ENCODE results near the gene SNPH.

Gene SNPH

DNA sequence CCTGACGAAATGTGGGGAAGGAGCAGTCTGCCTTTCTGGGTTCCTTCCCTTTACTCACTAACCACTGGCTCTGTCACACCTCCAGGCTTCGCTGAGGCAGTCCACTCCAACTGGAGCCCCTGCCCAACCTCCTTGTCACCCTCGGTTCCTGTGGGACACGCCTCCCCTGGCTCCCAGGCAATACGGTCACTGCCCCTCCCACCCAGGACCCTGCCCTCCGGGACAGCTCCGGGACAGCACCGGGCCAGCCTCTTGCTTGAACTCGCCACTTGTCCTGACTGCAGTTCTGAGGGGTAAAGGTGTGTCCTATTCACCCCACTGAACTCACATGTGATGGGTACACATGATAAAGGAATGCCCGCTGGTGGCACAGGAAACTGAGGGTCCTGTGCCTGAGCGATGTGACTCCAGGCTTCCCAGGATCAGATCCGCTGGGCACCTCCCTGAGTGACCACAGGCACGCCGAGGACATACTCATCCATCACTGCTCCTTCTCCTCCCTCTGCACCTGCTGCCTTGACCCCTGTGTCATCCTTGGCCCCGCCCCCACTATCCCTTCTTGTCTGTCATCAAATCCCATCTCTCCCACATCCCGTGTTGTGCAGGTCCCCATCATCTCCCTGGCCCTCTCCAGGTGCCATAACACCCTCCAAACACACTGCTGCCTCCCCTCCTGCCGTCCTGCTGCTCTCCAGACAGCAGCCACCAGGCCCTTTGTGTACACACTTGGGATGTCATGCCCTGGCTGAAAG, 55.0 kb downstream of the SNPH start:
- no peak overlapping the region for H3K4me3 ChIP-seq (ENCODE audit: low read length)
- TF ChIP-seq, protein P1, sequence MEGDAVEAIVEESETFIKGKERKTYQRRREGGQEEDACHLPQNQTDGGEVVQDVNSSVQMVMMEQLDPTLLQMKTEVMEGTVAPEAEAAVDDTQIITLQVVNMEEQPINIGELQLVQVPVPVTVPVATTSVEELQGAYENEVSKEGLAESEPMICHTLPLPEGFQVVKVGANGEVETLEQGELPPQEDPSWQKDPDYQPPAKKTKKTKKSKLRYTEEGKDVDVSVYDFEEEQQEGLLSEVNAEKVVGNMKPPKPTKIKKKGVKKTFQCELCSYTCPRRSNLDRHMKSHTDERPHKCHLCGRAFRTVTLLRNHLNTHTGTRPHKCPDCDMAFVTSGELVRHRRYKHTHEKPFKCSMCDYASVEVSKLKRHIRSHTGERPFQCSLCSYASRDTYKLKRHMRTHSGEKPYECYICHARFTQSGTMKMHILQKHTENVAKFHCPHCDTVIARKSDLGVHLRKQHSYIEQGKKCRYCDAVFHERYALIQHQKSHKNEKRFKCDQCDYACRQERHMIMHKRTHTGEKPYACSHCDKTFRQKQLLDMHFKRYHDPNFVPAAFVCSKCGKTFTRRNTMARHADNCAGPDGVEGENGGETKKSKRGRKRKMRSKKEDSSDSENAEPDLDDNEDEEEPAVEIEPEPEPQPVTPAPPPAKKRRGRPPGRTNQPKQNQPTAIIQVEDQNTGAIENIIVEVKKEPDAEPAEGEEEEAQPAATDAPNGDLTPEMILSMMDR (conservative IDR thresholded peaks at IDR 0.05; ENCODE audit: low read length) = no peak
- DNase-seq (ENCODE audit: low read depth) = no peak

DNA sequence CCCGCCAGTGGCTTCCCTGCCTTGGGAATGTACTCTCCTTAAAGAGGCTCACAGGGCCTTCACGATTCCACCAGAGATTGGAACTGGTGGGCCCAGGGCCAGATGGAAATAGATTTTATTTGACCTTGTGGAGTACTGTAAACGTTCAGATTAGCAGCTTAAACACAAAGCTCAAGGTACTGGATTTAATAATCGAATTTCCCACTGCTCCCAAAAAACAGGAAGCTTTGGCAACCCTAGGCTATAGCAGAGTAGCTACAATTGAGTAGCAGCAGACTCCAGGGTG, 55.5 kb downstream of the SNPH start:
- DNase-seq (ENCODE audit: low read depth) = no peak
- TF ChIP-seq, protein P1 (conservative IDR thresholded peaks at IDR 0.05; ENCODE audit: low read length) = no peak
- H3K4me3 ChIP-seq (ENCODE audit: low read length) = no peak overlapping the region

DNA sequence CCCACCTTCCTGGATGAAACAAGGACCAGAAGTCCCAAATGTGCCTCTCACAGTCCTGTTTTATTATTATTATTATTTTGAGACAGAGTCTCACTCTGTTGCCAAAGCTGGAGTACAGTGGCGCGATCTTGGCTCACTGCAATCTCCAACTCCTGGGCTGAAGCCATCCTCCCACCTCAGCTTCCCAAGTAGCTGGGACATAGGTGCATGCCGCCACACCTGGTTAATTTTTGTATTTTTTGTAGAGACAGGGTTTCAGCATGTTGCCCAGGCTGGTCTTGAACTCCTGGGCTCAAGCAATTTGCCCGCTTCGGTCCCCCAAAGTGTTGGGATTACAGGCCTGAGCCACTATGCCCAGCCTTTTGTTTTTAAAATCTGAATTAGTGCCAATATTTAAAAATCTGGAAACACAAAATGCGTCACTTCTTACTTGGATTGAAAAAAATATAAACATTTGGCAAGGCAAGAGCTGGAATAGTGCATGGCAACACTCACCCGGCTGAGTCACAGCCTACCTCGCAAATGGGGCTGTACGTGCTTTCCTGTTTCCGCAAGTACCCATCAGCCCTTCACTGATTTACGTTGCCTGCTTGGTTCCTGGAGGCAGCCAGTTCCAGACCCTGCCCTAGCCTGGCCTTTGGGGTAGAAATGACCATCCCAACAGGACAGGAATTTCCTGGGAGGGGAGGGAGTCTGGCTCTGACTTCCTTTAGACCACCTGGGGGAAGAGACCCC, 56.6 kb downstream of the SNPH start:
- no peak overlapping the region for H3K4me3 ChIP-seq (ENCODE audit: low read length)
- peak; percentile 98 for DNase-seq (ENCODE audit: low read depth)
- TF ChIP-seq, protein P1 (conservative IDR thresholded peaks at IDR 0.05; ENCODE audit: low read length) = no peak

DNA sequence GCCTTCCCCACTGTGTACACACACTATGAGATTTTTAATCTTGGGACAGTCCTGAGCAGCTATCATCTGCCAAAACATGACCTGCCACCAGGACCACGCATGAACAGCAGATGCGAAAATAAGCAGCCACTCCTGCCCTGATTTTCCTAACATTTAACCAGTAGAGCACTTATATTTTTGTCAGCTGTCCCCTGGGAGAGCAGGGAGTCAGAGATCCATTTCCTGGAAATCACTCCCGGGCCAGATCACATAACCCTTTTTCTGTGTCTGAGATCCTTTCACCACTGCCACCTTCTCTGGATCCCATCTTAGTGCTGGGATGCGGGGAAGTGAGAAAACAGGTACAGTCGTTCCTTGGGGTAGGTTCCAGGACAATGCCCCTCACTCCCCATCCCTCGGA, 57.2 kb downstream of the SNPH start:
- no peak overlapping the region for H3K4me3 ChIP-seq (ENCODE audit: low read length)
- TF ChIP-seq, protein P1 (conservative IDR thresholded peaks at IDR 0.05; ENCODE audit: low read length) = no peak

DNA sequence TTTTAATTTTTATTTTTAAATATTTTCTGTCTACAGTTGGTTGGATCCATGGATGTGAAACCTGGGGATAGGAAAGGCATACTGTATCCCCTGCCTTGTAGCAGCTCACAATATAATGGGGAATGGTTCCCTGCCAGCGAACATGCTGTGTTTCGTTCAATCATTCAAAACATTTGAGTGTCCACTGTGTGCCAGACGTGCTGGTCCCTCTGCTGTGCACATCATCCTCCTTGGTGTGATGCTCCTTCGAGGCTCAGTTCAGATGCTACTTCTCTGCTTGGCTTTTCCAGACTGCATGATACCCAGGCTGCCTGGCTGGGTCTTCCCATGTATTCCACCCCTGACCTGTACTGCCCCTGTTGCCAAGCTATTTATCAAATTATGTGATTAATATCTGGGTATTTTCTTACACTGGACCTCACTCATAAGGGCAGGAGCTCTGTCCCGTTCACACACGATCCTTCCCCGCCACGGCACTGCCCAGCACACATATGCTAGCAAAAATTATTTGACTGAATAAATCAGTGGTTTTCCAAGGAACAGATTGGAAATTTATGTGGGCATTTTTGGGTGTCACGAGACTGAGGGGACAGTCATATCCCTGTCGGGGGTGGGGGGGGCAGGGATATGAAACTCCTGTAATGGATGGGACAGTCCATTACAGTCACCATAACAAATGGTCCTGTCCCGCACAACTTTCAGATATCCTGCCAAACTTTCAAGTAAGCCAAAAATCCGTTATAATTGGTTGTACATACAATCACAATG, 57.9 kb downstream of the SNPH start:
- TF ChIP-seq, protein P1 (conservative IDR thresholded peaks at IDR 0.05; ENCODE audit: low read length) = no peak
- H3K4me3 ChIP-seq (ENCODE audit: low read length) = no peak overlapping the region; the same call in 1 of the 2 replicates
- no peak for DNase-seq (ENCODE audit: low read depth)

More for the DNA sequence above, 57.2 kb downstream of the SNPH start:
- peak; percentile 36 for DNase-seq (ENCODE audit: low read depth)

DNA sequence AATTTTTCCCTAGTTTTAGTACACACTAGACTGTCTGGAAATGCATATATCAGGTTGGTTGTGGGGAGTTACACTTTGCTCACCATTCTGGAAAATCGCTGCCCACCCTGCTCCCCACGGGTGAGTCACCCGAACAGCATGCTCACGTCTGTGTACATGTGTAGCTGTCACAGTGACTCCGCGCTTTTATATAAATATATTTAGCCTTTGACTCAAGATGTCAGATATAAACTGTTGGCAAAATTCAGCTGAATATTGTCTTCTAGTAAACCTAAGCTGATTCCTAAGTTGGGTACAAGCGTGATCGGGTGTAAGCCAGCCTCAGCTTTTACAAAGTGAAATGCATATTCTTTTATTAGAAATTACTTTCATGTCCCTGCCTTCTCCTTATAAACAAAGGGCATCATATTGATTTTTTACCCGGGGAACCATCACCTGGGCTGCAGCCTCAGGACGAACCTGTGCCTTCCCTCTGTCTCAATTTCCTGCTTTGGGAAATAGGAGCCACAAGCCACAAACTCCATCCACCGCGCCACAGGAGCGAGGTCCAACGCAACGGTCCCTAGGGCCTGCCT, 58.6 kb downstream of the SNPH start:
- TF ChIP-seq, protein P1 (conservative IDR thresholded peaks at IDR 0.05; ENCODE audit: low read length) = no peak
- H3K4me3 ChIP-seq (ENCODE audit: low read length) = peak overlapping the region; percentile 94
- peak; percentile 68 for DNase-seq (ENCODE audit: low read depth)

All from AG10803 (cell line).